DMS153 (cell line): ENCODE results near the gene OLIG1.

Experiments used
- DNase-seq: peaks from one replicate; lab custom pipeline; 2025; lab: John Stamatoyannopoulos, UW

The OLIG1 gene, protein sequence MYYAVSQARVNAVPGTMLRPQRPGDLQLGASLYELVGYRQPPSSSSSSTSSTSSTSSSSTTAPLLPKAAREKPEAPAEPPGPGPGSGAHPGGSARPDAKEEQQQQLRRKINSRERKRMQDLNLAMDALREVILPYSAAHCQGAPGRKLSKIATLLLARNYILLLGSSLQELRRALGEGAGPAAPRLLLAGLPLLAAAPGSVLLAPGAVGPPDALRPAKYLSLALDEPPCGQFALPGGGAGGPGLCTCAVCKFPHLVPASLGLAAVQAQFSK

GRCh38 chr21:33069994-33070743, at the start of gene OLIG1:
OLIG1 (plus strand) TSS chr21:33070141; CDS start chr21:33070247, 106 bp downstream.
- DNase-seq = peak; percentile 21

DNA sequence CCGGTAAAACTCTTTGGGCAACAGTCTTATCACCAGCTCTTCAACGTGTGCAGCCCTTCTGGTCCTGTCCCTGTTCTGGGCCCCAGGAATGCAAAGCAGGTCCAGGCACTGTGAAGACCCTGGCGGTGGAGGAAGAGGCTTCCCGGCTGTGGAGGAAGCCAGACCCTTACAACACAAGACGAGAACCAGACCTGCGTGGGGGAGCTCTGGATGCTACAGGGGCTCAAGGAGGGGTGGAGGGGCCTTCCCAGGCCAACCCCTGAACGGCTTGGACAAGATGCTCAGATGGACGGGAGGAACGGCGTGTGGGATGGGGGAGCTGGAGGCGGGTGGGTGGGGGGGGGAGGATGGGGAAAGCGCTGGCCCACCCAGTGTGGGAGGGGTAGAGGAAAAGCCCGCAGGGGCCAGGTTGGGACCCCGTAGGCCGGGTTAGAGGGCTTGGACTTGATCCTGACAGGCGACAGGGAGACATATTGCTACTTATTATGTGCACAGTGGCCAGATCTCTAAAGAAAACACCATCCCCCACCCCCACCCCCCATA, 49.3 kb upstream of the OLIG1 start:
- DNase-seq = no peak

- DNase-seq = no peak
These were observed 48.8 kb upstream of the OLIG1 start for GRCh38 chr21:33021150-33021549.

GRCh38 chr21:33021667-33022066, 48.3 kb upstream of the OLIG1 start:
- DNase-seq = no peak

GRCh38 chr21:33022489-33022827, 47.5 kb upstream of the OLIG1 start:
- no peak for DNase-seq

- DNase-seq = no peak
These were observed 46.9 kb upstream of the OLIG1 start for GRCh38 chr21:33022828-33023573.

- DNase-seq = no peak
These were observed 46.3 kb upstream of the OLIG1 start for GRCh38 chr21:33023574-33024200.

GRCh38 chr21:33024201-33025103, 45.5 kb upstream of the OLIG1 start:
- no peak for DNase-seq

DNA sequence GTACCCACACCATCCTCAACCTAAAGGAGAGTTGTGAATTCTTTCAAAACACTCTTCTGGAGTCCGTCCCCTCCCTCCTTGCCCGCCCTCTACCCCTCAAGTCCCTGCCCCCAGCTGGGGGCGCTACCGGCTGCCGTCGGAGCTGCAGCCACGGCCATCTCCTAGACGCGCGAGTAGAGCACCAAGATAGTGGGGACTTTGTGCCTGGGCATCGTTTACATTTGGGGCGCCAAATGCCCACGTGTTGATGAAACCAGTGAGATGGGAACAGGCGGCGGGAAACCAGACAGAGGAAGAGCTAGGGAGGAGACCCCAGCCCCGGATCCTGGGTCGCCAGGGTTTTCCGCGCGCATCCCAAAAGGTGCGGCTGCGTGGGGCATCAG, 44.8 kb upstream of the OLIG1 start:
- no peak for DNase-seq

DNA sequence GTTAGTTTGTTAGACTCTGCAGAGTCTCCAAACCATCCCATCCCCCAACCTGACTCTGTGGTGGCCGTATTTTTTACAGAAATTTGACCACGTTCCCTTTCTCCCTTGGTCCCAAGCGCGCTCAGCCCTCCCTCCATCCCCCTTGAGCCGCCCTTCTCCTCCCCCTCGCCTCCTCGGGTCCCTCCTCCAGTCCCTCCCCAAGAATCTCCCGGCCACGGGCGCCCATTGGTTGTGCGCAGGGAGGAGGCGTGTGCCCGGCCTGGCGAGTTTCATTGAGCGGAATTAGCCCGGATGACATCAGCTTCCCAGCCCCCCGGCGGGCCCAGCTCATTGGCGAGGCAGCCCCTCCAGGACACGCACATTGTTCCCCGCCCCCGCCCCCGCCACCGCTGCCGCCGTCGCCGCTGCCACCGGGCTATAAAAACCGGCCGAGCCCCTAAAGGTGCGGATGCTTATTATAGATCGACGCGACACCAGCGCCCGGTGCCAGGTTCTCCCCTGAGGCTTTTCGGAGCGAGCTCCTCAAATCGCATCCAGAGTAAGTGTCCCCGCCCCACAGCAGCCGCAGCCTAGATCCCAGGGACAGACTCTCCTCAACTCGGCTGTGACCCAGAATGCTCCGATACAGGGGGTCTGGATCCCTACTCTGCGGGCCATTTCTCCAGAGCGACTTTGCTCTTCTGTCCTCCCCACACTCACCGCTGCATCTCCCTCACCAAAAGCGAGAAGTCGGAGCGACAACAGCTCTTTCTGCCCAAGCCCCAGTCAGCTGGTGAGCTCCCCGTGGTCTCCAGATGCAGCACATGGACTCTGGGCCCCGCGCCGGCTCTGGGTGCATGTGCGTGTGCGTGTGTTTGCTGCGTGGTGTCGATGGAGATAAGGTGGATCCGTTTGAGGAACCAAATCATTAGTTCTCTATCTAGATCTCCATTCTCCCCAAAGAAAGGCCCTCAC, 44.2 kb upstream of the OLIG1 start, which contains the start of gene OLIG2:
TSS of gene OLIG2 (plus strand) at position 447 of the 954 bp plus-strand sequence. CDS start 928 bp downstream, outside the sequence.
- DNase-seq = no peak

- no peak for DNase-seq
These were observed 43.5 kb upstream of the OLIG1 start for GRCh38 chr21:33026443-33026858.

DNA sequence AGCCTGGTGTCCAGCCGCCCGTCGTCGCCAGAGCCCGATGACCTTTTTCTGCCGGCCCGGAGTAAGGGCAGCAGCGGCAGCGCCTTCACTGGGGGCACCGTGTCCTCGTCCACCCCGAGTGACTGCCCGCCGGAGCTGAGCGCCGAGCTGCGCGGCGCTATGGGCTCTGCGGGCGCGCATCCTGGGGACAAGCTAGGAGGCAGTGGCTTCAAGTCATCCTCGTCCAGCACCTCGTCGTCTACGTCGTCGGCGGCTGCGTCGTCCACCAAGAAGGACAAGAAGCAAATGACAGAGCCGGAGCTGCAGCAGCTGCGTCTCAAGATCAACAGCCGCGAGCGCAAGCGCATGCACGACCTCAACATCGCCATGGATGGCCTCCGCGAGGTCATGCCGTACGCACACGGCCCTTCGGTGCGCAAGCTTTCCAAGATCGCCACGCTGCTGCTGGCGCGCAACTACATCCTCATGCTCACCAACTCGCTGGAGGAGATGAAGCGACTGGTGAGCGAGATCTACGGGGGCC, 43.0 kb upstream of the OLIG1 start:
- DNase-seq = no peak

DNA sequence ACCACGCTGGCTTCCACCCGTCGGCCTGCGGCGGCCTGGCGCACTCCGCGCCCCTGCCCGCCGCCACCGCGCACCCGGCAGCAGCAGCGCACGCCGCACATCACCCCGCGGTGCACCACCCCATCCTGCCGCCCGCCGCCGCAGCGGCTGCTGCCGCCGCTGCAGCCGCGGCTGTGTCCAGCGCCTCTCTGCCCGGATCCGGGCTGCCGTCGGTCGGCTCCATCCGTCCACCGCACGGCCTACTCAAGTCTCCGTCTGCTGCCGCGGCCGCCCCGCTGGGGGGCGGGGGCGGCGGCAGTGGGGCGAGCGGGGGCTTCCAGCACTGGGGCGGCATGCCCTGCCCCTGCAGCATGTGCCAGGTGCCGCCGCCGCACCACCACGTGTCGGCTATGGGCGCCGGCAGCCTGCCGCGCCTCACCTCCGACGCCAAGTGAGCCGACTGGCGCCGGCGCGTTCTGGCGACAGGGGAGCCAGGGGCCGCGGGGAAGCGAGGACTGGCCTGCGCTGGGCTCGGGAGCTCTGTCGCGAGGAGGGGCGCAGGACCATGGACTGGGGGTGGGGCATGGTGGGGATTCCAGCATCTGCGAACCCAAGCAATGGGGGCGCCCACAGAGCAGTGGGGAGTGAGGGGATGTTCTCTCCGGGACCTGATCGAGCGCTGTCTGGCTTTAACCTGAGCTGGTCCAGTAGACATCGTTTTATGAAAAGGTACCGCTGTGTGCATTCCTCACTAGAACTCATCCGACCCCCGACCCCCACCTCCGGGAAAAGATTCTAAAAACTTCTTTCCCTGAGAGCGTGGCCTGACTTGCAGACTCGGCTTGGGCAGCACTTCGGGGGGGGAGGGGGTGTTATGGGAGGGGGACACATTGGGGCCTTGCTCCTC, 42.3 kb upstream of the OLIG1 start:
- DNase-seq = no peak

GRCh38 chr21:33028287-33028670, 41.7 kb upstream of the OLIG1 start:
- DNase-seq = no peak

DNA sequence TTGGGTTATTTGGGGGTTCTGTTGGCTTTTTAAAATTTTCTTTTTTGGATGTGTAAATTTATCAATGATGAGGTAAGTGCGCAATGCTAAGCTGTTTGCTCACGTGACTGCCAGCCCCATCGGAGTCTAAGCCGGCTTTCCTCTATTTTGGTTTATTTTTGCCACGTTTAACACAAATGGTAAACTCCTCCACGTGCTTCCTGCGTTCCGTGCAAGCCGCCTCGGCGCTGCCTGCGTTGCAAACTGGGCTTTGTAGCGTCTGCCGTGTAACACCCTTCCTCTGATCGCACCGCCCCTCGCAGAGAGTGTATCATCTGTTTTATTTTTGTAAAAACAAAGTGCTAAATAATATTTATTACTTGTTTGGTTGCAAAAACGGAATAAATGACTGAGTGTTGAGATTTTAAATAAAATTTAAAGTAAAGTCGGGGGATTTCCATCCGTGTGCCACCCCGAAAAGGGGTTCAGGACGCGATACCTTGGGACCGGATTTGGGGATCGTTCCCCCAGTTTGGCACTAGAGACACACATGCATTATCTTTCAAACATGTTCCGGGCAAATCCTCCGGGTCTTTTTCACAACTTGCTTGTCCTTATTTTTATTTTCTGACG, 41.1 kb upstream of the OLIG1 start:
- DNase-seq = no peak

- DNase-seq = no peak
These were observed 40.5 kb upstream of the OLIG1 start for GRCh38 chr21:33029385-33029921.

DNA sequence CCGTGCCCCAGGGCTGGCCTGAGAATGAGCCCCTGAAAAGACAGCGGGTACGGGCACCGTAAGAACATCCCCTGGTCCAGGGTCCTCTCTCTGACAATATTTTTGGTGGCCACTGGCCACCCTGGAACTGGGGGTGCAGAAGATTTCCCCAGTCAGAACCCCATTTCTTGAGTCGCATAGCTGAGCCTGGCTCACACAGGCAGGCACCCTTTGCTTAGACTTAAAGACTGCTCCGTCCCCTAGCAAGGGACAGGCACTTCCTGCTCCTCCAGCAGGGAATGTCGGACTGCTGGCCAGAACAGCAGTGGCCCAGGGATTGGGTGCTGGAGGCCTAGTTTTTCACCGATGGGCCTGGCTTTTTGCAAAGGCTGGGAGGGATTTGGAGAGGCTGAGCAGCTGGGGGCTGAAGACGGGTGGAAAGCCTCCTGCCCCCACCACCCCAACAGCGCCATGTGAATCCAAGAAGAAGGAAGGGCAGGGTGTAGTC, 39.9 kb upstream of the OLIG1 start:
- DNase-seq = no peak

- no peak for DNase-seq
These were observed 39.3 kb upstream of the OLIG1 start for GRCh38 chr21:33030633-33031032.
